ENCODE data around the gene KSR2. TPM values are rescaled to one million over a fixed set of nuclear protein-coding genes. Genes with fewer than 3 reads are reported as not detected.

KSR2 gene
- total RNA-seq, 1 experiment from 2014 or later: 0.24 TPM

DNA sequence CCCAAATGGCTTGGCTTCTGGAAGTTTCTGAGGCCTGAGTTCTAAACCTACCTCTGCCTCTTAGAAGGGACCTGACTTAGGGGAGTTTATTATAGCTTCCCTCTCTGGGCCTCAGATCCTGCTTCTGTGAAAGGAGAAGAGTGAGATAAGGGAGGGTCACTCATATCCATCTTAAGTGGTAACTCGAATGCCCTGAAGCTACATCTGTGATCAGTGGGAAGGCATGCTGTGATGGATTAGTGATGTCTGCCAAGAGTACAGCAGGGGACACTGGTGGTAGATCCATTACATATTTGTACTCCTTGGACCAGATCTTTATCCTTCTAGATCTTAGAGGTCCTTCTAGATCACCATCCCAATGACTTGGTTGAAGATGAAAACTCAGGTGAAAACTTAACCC, 509.6 kb downstream of the KSR2 start:
- DNase-seq (ENCODE audit: low read depth): no peak

DNA sequence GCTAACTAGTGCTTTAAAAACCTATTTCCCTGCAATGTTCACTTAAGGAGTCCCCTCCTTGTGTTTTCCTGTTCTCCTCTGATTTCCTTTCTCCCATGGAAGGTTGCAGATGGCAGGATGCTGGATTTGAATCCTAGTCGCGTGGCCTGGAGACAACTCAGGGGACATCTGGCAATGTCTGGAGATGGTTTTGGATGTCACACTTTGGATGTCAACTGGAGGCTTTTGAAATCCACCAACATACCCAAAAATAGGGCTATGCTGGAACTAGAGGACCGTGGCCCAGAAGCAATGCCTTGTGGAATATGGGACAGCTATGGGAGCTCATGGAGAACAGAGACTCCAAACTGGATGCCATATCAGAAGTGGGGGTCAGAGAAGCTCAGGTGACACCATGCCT, 511.6 kb downstream of the KSR2 start:
- DNase-seq (ENCODE audit: low read depth): no peak

- DNase-seq (ENCODE audit: low read depth): no peak
Observed at GRCh38 chr12:117456076-117456475, 512.7 kb downstream of the KSR2 start.

DNA sequence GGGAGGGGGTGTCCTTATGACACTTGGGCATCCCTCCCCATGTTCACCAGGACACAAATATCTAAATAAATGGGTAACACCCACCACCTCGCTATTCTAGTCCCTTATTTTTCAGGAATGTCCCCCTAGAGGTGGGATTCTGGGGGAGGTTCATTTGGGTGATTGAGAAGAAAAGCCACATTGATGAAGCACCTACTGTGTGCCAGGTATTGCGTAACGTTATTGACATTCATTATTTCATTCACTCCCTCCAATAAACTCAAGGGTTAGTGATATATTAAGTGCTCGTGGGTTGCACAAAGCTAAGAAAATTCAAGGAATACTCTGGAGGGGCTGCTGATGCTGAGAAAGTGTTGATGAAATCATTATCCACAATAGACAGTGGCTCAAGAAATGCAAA, 514.8 kb downstream of the KSR2 start:
- no peak for DNase-seq (ENCODE audit: low read depth)

DNA sequence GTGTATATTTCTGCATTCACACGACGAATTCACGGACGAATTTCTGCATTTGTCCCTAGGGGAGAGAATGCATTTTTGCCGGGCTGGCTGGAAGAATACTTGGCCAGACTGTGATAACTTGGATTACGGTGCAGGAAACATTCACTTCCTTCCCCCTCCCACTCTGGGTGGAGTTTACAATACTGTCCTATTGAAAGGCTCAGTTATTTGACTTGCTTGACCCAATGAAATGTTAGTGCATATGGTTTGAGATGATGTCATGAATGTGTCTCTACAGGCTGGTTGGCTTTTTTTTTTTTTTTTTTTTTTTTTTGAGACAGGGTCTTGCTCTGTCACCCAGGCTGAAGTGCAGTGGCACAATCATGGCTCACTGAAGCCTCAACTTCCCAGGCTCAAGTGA, 516.7 kb downstream of the KSR2 start:
- no peak for DNase-seq (ENCODE audit: low read depth)

- peak; percentile 28 for DNase-seq (ENCODE audit: low read depth)
Observed at GRCh38 chr12:117450209-117450608, 518.6 kb downstream of the KSR2 start.

GRCh38 chr12:117447665-117448366, 521.0 kb downstream of the KSR2 start:
- DNase-seq (ENCODE audit: low read depth): no peak

- no peak for DNase-seq (ENCODE audit: low read depth)
Observed at GRCh38 chr12:117444781-117445180, 524.0 kb downstream of the KSR2 start.

- DNase-seq (ENCODE audit: low read depth): peak; percentile 78
Observed at GRCh38 chr12:117441751-117442150, 527.0 kb downstream of the KSR2 start.

- no peak for DNase-seq (ENCODE audit: low read depth)
Observed at GRCh38 chr12:117440384-117440783, 528.4 kb downstream of the KSR2 start.

DNA sequence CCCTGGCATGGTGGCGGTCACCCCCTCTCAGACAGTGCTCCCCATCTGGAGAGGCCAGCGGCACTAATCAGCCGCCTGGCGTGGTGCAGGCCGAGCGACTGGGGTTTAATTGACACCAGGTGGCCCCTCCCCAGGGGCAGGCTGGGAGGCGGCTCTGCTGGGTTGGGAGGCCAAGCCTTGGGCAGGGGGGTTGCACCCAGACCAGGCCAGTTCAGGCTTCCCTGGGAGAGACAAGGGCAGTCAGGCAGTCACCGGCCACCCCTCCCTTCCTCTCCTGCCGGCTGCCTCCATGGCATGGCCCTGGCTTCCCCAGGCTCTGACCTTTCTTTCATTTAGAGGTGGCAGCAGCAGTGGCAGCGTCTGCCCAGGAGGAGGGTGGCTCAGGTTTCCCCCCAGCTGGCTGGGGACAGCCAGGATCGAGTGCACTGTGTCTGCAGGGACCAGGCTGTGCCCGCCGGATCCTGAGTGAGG, 529.2 kb downstream of the KSR2 start:
- no peak for DNase-seq (ENCODE audit: low read depth)

DNA sequence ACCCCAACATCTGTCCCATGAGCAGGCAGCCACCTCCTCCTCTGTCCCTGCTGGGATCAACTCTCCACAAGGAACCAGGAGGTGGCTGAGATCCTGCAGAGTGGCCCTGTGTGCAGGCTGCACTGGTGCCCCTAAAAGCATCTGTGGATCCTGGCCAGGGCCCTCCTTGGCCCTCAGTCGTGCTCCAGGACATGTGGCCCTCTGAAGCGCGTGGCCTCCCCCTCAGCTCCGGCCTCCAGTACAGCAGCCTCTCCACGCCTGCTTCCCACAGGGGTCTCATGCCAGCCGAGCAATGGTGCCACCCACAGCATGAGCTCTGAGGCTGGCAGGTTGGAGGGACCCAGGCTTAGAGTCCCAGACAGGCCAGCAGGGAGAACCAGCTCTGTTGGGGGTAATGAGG, 530.0 kb downstream of the KSR2 start:
- no peak for DNase-seq (ENCODE audit: low read depth)

GRCh38 chr12:117437516-117438255, 531.1 kb downstream of the KSR2 start:
- no peak for DNase-seq (ENCODE audit: low read depth)

DNA sequence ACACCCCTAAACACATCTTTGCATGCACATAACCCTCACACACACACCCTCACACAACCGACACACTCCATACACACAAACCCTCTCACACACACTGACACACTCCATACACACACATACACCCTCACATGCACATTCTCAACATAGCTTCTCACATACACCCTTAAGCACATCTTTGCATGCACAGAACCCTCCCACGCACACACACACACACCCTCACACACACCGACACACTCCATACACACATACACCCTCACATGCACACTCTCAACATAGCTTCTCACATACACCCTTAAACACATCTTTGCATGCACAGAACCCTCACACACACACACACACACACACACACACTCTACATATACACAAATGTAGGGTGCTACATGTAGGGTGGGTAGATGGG, 534.9 kb downstream of the KSR2 start:
- no peak for DNase-seq (ENCODE audit: low read depth)

DNA sequence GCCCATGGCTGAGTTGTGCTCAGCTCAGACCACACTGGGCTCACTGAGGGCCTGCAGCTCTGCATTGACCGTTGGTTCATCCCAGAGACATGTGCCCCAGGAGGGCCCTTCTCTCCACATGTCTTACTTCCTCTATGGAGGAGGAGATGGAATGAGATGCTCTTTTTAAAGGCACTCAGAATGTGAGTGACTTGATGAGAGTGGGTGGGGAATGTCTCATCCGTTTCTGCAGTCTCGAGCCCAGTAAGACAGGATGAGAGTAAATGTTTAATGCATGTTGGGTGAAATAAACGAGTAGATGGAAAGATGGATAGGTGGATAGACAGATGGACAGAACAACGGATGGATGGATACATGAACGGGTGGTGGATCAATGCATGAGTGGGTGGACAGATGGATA, 538.5 kb downstream of the KSR2 start:
- DNase-seq (ENCODE audit: low read depth): no peak

DNA sequence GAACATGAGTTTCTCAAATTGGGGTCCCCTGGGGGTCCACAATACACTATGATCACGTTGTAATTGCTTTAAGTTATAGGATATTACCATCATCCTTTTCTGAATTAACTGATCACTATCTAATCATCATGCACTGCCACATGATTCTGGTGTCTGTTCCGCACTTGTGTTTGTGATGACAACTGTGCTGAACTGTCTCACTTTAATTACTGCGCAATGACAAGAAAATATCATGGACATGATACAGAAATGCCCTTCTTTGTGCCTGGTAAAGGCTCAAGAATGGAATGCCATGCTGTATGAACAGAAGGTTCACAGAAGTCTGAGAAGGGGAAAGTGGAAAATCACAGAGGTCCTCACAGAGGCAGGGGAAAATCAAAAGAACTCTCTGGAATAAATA, 541.6 kb downstream of the KSR2 start:
- no peak for DNase-seq (ENCODE audit: low read depth)

- DNase-seq (ENCODE audit: low read depth): no peak
Observed at GRCh38 chr12:117421987-117422386, 546.8 kb downstream of the KSR2 start.

DNA sequence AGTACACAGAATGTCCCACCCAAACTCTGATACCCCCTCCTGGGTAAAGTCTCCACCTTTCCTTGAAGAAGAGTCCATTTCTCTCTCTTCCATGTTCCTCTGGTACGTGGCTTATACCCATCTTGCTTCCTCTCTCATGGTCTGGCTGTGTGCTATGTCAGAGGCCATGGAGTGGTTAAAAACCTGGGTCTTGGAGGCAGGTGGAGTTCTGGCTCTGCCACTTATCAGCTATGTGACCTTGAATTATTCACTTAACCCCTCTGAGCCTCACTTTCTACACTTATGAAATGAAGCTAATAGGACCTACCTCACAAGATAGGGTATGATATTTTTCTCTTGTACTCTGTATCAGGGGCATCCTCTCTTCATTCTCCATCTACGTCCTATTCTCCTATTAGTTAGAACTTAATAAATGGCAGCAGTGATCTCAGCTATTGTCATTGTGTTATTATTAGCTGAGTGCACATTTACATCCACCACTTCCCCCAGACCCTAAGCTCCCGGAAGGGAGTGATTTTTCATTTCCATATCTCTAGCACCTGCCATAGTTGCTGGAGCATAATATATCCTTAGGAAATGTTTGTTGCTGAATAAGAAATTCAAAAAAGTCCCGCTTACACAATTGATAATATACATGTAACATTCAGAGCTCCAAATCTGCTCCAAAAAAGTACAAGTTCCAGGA, 547.6 kb downstream of the KSR2 start:
- no peak for DNase-seq (ENCODE audit: low read depth)

- no peak for DNase-seq (ENCODE audit: low read depth)
Observed at GRCh38 chr12:117417004-117417403, 551.8 kb downstream of the KSR2 start.

GRCh38 chr12:117412465-117413188, 556.2 kb downstream of the KSR2 start:
- no peak for DNase-seq (ENCODE audit: low read depth)

- no peak for DNase-seq (ENCODE audit: low read depth)
Observed at GRCh38 chr12:117409286-117409685, 559.5 kb downstream of the KSR2 start.

DNA sequence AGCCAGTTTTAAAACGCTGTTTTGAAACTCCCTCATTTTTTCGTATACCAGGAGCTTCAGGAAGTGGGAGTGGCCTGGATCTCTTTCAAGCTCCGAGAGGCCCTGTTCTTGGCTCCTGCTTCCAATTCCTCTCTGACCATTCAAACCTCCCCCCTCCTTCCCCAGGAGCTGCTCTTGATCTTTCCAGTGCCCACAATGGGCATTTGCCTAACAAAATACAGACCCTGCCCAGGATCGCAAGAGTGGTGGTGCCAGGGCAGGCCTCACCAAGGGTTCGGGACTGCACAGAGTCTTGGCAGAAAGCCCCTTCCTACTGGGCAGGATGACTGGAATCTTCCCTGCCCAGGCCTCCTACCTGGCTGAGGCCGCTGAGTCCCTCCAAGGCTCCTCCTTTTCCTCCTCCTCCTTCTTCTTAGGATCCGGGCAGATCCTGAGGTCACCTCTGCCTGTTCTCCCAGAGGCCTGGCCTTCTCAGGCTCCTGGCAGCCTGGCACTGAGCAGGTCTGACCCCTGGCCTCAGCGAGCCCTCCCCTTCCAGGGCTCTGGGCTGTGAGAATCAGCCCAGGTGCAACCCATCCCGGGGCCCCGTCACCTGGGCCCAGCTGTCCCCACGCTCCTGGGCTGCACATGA, 560.5 kb downstream of the KSR2 start:
- peak; percentile 65 for DNase-seq (ENCODE audit: low read depth)

Measured in RPMI7951 (cell line).